ENCODE measurements around the gene PDE11A.

DNA sequence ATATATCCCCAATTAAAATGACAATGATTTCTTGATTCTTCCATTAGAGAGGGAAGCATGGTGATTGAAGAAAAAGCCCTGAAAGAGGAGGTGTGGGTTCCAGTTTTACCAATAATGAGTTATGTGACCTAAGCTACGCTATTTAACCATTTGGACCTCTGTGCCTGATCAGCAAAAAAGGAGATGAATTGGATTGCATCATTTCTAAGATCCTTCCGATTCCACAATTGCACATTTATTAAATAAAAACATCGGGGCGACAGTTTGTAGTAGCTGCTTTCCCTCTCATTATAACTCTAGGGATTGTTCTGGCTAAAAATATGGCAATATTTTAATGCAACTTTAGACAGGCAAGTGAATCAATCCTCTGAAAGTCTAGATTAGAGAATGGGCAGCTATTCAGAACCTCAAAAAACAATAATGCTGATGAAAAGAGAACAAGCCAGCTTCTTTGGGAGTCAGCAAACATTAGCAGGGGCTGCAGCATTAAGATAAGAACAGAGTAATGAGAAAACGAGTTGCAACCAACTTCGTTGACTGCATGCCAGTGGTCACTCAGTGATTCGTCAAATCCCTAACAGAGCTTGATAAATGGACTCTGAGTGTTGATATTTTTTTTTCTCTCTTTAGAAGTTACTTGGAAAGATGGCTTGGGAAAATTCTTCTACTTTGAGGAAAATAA, 378.8 kb downstream of the PDE11A start:
- TF ChIP-seq EZH2 (IDR thresholded peaks at IDR 0.05; ENCODE audit: low read depth, low read length, severe bottlenecking) = no peak
- TF ChIP-seq, protein P1, sequence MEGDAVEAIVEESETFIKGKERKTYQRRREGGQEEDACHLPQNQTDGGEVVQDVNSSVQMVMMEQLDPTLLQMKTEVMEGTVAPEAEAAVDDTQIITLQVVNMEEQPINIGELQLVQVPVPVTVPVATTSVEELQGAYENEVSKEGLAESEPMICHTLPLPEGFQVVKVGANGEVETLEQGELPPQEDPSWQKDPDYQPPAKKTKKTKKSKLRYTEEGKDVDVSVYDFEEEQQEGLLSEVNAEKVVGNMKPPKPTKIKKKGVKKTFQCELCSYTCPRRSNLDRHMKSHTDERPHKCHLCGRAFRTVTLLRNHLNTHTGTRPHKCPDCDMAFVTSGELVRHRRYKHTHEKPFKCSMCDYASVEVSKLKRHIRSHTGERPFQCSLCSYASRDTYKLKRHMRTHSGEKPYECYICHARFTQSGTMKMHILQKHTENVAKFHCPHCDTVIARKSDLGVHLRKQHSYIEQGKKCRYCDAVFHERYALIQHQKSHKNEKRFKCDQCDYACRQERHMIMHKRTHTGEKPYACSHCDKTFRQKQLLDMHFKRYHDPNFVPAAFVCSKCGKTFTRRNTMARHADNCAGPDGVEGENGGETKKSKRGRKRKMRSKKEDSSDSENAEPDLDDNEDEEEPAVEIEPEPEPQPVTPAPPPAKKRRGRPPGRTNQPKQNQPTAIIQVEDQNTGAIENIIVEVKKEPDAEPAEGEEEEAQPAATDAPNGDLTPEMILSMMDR (IDR thresholded peaks at IDR 0.05; ENCODE audit: control extremely low read depth in 1 of 3, insufficient read depth in 1 of 3, low read depth in 1 of 3, low read length in 3 of 3) = no peak

Data from H1 (cell line).